ENCODE results near the gene BTBD8. TPM values are rescaled to one million over a fixed set of nuclear protein-coding genes. Genes with fewer than 3 reads are reported as not detected.

The BTBD8 gene
- total RNA-seq, 1 experiment from 2014 or later, result 1.8 TPM

DNA sequence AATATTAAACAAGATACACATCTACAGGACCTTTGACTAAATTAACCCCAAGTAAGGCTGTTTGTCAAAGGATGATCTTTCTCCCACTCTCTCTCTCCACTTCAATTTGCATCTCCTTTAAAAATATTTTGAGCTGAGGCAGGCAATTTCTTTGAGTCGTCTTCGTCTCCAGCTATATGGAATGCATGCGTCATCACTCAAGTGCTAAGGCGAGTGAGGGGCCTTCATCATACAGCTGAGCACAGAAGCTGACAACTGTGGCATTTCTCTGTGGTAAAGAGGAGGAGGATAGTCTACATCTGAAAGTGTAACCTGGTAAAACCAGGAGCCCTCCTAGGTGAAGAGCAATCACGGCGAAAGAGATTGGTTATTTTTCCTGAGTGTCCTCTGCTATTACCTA lies 42.7 kb upstream of the BTBD8 start:
- CTCF ChIA-PET, result interaction anchor here (0.6 kb wide), 1 partner anchor 54 kb away, joined by 3 read pairs; no protein-coding TSS in a partner anchor
- POLR2A ChIA-PET, result interaction anchor here (0.6 kb wide), 3 partner anchors 527 to 1615 kb away, joined by 3 to 5 read pairs (median 4); partner anchors contain the start of gene RPL5

GRCh38 chr1:92038695-92039346 lies 41.3 kb upstream of the BTBD8 start:
- ChIA-PET CTCF (no interaction called here), POLR2A (no interaction called here)
- no peak for TF ChIP-seq CTCF (IDR thresholded peaks at IDR 0.05; ENCODE audit: unreplicated experiment)

More for the DNA sequence above, 42.7 kb upstream of the BTBD8 start:
- H3K4me3 Mint-ChIP-seq (ENCODE audit: unreplicated experiment), result no peak overlapping the region
- DNase-seq (ENCODE audit: unreplicated experiment), result no peak
- no peaks in the 10 kb centered on the region for H3K27me3 Mint-ChIP-seq (ENCODE audit: insufficient read depth, unreplicated experiment)
- no peaks in the 10 kb centered on the region for H3K4me1 Mint-ChIP-seq (ENCODE audit: insufficient read depth, unreplicated experiment)
- TF ChIP-seq CTCF (IDR thresholded peaks at IDR 0.05; ENCODE audit: unreplicated experiment), result no peak
- no peaks in the 10 kb centered on the region for H3K36me3 Mint-ChIP-seq (ENCODE audit: insufficient read depth, unreplicated experiment)
- no peaks in the 10 kb centered on the region for H3K9me3 Mint-ChIP-seq (ENCODE audit: unreplicated experiment)
- BruUV-seq (replicated peaks), result no TSS peak
- intact Hi-C loops (cut with micrococcal nuclease), result no loop called here
- no peak overlapping the region for H3K27ac Mint-ChIP-seq (ENCODE audit: low read depth, unreplicated experiment)

GRCh38 chr1:92040971-92041370 lies 39.2 kb upstream of the BTBD8 start:
- no peak for TF ChIP-seq CTCF (IDR thresholded peaks at IDR 0.05; ENCODE audit: unreplicated experiment)
- H3K9me3 Mint-ChIP-seq (ENCODE audit: unreplicated experiment), result no peaks in the 10 kb centered on the region
- no peaks in the 10 kb centered on the region for H3K27me3 Mint-ChIP-seq (ENCODE audit: insufficient read depth, unreplicated experiment)
- ChIA-PET CTCF (interaction anchor here (0.6 kb wide), 1 partner anchor 36 kb away, joined by 3 read pairs; no protein-coding TSS in a partner anchor), POLR2A (interaction anchor here (0.7 to 1.7 kb wide), 2 partner anchors 40 to 166 kb away, joined by 4 read pairs; partner anchors contain the start of gene BTBD8)
- no peak for DNase-seq (ENCODE audit: unreplicated experiment)
- intact Hi-C loops (cut with micrococcal nuclease), result no loop called here
- H3K36me3 Mint-ChIP-seq (ENCODE audit: insufficient read depth, unreplicated experiment), result no peaks in the 10 kb centered on the region
- no peaks in the 10 kb centered on the region for H3K4me1 Mint-ChIP-seq (ENCODE audit: insufficient read depth, unreplicated experiment)
- no peak overlapping the region for H3K4me3 Mint-ChIP-seq (ENCODE audit: unreplicated experiment)
- H3K27ac Mint-ChIP-seq (ENCODE audit: low read depth, unreplicated experiment), result no peak overlapping the region
- no TSS peak for BruUV-seq (replicated peaks)

More at GRCh38 chr1:92038695-92039346, 41.3 kb upstream of the BTBD8 start:
- BruUV-seq (replicated peaks), result no TSS peak
- no peak overlapping the region for H3K27ac Mint-ChIP-seq (ENCODE audit: low read depth, unreplicated experiment)
- DNase-seq (ENCODE audit: unreplicated experiment), result no peak
- no peaks in the 10 kb centered on the region for H3K4me1 Mint-ChIP-seq (ENCODE audit: insufficient read depth, unreplicated experiment)
- H3K9me3 Mint-ChIP-seq (ENCODE audit: unreplicated experiment), result no peaks in the 10 kb centered on the region
- H3K4me3 Mint-ChIP-seq (ENCODE audit: unreplicated experiment), result no peak overlapping the region
- intact Hi-C loops (cut with micrococcal nuclease), result no loop called here
- H3K27me3 Mint-ChIP-seq (ENCODE audit: insufficient read depth, unreplicated experiment), result no peaks in the 10 kb centered on the region
- no peaks in the 10 kb centered on the region for H3K36me3 Mint-ChIP-seq (ENCODE audit: insufficient read depth, unreplicated experiment)

DNA sequence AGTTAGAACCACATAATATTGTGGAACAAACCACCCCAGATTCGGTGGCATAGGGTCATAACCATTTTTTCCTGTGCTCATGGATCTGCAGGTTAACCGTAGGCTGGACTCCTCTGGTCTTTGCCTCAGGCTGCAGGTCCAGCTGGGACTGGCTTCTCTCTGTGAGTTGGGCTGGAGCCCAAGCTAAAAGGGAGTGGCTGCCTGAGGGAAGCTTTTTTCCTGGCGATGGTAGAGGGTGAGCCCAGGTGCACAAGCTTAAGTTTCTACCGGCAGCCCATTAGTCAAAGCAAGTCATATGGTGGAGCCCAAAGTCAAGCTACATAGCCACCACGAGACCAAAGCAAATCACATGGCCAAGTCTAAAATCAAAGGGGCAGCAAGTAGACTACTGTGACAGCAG lies 36.5 kb upstream of the BTBD8 start:
- no peak for TF ChIP-seq CTCF (IDR thresholded peaks at IDR 0.05; ENCODE audit: unreplicated experiment)
- Mint-ChIP-seq H3K27me3 (ENCODE audit: insufficient read depth, unreplicated experiment) (no peaks in the 10 kb centered on the region), H3K4me3 (ENCODE audit: unreplicated experiment) (no peak overlapping the region), H3K27ac (ENCODE audit: low read depth, unreplicated experiment) (no peak overlapping the region), H3K4me1 (ENCODE audit: insufficient read depth, unreplicated experiment) (no peaks in the 10 kb centered on the region), H3K9me3 (ENCODE audit: unreplicated experiment) (no peaks in the 10 kb centered on the region), H3K36me3 (ENCODE audit: insufficient read depth, unreplicated experiment) (no peaks in the 10 kb centered on the region)
- peak; percentile 78 for DNase-seq (ENCODE audit: unreplicated experiment)
- BruUV-seq (replicated peaks), result no TSS peak
- CTCF ChIA-PET, result interaction anchor here (0.6 kb wide), 1 partner anchor 96 kb away, joined by 5 read pairs; no protein-coding TSS in a partner anchor
- intact Hi-C loops (cut with micrococcal nuclease), result no loop called here
- POLR2A ChIA-PET, result interaction anchor here (0.8 to 1.3 kb wide), 2 partner anchors 13 to 21 kb away, joined by 3 to 5 read pairs; no protein-coding TSS in a partner anchor

All from MCF 10A (cell line).